ENCODE data around the gene AFM. TPM values are rescaled to one million over a fixed set of nuclear protein-coding genes. Genes with fewer than 3 reads are reported as not detected.
A peak's percentile ranks its signal among the peaks of the same experiment; 100 is the strongest.

The AFM gene
- total and polyA plus RNA-seq, 2 of the 13 experiments (the other 11 are each of a cell fraction or from before 2014, with no cell fraction given) = 0.13 to 1.8 TPM

DNA sequence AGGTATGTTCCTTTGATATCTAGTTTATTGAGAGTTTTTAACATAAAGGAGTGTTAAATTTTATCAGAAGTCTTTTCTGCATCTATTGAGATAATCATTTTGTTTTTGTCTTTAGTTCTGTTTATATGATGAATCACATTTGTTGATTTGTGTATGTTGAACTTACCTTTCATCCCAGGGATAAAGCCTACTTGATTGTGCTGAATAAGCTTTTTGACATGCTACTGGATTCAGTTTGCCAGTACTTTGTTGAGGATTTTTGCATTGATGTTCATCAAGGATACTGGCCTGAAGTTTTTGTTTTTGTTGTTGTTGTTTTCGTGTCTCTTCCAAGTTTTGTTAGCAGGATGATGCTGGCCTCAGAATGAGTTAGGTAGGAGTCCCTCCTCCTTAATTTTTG, 10.8 kb upstream of the AFM start (continued):
- TF ChIP-seq, protein P1, sequence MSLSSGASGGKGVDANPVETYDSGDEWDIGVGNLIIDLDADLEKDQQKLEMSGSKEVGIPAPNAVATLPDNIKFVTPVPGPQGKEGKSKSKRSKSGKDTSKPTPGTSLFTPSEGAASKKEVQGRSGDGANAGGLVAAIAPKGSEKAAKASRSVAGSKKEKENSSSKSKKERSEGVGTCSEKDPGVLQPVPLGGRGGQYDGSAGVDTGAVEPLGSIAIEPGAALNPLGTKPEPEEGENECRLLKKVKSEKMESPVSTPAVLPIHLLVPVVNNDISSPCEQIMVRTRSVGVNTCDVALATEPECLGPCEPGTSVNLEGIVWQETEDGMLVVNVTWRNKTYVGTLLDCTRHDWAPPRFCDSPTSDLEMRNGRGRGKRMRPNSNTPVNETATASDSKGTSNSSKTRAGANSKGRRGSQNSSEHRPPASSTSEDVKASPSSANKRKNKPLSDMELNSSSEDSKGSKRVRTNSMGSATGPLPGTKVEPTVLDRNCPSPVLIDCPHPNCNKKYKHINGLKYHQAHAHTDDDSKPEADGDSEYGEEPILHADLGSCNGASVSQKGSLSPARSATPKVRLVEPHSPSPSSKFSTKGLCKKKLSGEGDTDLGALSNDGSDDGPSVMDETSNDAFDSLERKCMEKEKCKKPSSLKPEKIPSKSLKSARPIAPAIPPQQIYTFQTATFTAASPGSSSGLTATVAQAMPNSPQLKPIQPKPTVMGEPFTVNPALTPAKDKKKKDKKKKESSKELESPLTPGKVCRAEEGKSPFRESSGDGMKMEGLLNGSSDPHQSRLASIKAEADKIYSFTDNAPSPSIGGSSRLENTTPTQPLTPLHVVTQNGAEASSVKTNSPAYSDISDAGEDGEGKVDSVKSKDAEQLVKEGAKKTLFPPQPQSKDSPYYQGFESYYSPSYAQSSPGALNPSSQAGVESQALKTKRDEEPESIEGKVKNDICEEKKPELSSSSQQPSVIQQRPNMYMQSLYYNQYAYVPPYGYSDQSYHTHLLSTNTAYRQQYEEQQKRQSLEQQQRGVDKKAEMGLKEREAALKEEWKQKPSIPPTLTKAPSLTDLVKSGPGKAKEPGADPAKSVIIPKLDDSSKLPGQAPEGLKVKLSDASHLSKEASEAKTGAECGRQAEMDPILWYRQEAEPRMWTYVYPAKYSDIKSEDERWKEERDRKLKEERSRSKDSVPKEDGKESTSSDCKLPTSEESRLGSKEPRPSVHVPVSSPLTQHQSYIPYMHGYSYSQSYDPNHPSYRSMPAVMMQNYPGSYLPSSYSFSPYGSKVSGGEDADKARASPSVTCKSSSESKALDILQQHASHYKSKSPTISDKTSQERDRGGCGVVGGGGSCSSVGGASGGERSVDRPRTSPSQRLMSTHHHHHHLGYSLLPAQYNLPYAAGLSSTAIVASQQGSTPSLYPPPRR (CRISPR knock-in tag; IDR thresholded peaks at IDR 0.05; ENCODE audit: borderline replicate concordance) = no peak
- TF ChIP-seq MXD3 (CRISPR knock-in tag; IDR thresholded peaks at IDR 0.05) = no peak
- no peak for TF ChIP-seq HNRNPUL1 (IDR thresholded peaks at IDR 0.05; ENCODE audit: low read depth, low read length)
- TF ChIP-seq POLR2AphosphoS2 (IDR thresholded peaks at IDR 0.05; ENCODE audit: low read depth, low read length) = no peak
- TF ChIP-seq MAFF (IDR thresholded peaks at IDR 0.05; ENCODE audit: low read depth, low read length) = peak; percentile 71
- no peak for TF ChIP-seq ZNF20 (CRISPR knock-in tag; IDR thresholded peaks at IDR 0.05)
- no peak for TF ChIP-seq GATAD2A (CRISPR knock-in tag; IDR thresholded peaks at IDR 0.05)
- no peak for TF ChIP-seq ZNF577 (CRISPR knock-in tag; IDR thresholded peaks at IDR 0.05; ENCODE audit: borderline replicate concordance, low read depth)
- TF ChIP-seq, protein P2, sequence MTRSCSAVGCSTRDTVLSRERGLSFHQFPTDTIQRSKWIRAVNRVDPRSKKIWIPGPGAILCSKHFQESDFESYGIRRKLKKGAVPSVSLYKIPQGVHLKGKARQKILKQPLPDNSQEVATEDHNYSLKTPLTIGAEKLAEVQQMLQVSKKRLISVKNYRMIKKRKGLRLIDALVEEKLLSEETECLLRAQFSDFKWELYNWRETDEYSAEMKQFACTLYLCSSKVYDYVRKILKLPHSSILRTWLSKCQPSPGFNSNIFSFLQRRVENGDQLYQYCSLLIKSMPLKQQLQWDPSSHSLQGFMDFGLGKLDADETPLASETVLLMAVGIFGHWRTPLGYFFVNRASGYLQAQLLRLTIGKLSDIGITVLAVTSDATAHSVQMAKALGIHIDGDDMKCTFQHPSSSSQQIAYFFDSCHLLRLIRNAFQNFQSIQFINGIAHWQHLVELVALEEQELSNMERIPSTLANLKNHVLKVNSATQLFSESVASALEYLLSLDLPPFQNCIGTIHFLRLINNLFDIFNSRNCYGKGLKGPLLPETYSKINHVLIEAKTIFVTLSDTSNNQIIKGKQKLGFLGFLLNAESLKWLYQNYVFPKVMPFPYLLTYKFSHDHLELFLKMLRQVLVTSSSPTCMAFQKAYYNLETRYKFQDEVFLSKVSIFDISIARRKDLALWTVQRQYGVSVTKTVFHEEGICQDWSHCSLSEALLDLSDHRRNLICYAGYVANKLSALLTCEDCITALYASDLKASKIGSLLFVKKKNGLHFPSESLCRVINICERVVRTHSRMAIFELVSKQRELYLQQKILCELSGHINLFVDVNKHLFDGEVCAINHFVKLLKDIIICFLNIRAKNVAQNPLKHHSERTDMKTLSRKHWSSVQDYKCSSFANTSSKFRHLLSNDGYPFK (CRISPR knock-in tag; IDR thresholded peaks at IDR 0.05; ENCODE audit: borderline replicate concordance) = no peak
- TF ChIP-seq MAFK (conservative IDR thresholded peaks at IDR 0.05 in 1 of 2, IDR thresholded peaks at IDR 0.05 in 1 of 2; ENCODE audit: low read length in 2 of 2) = peak; percentile 51 to 70; a peak in 3 of 4 replicates
- TF ChIP-seq, protein P3, sequence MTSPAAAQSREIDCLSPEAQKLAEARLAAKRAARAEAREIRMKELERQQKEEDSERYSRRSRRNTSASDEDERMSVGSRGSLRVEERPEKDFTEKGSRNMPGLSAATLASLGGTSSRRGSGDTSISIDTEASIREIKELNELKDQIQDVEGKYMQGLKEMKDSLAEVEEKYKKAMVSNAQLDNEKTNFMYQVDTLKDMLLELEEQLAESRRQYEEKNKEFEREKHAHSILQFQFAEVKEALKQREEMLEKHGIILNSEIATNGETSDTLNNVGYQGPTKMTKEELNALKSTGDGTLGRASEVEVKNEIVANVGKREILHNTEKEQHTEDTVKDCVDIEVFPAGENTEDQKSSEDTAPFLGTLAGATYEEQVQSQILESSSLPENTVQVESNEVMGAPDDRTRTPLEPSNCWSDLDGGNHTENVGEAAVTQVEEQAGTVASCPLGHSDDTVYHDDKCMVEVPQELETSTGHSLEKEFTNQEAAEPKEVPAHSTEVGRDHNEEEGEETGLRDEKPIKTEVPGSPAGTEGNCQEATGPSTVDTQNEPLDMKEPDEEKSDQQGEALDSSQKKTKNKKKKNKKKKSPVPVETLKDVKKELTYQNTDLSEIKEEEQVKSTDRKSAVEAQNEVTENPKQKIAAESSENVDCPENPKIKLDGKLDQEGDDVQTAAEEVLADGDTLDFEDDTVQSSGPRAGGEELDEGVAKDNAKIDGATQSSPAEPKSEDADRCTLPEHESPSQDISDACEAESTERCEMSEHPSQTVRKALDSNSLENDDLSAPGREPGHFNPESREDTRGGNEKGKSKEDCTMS (CRISPR knock-in tag; conservative IDR thresholded peaks at IDR 0.05) = no peak
- no peak for TF ChIP-seq ZBTB3 (CRISPR knock-in tag; IDR thresholded peaks at IDR 0.05; ENCODE audit: borderline replicate concordance, low read depth)
- no peak for TF ChIP-seq ZNF121 (CRISPR knock-in tag; IDR thresholded peaks at IDR 0.05)
- no peak for TF ChIP-seq ZBTB7A (CRISPR knock-in tag; IDR thresholded peaks at IDR 0.05)
- TF ChIP-seq HDAC6 (IDR thresholded peaks at IDR 0.05; ENCODE audit: low read depth, low read length) = no peak
